Measurements from ENCODE around the gene CGB3. TPM values are rescaled to one million over a fixed set of nuclear protein-coding genes. Genes with fewer than 3 reads are reported as not detected.

CGB3 gene
- total RNA-seq, 4 donors from 2014 or later = not detected

DNA sequence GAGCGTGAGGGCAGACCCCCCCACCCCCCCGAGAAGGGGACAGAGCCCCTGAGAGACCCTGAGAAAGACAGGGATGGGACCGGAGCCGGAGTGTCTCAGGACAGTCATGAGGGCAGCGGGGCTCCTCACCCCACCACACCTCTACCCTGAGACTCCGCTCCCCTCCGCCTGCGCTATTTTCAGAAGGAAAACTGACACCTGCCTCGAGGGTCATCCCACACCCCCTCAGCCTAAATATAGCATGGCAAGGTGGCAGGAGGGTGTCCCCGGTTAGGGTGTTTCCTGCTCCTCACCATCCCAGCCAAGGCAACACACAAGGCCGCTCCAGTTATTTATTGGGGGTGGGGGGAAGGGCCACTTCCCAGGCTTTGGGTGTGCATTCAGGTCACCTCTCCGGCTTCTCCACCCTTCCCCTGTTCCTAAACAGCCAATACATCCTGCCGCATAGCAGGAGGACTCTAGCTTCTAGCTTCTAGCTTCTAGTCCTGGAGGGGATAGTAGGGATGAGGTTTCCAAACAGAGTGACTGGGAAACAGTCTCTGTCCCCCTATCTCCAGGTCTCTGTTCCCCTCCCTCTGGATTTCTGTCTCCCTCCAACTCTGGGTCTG, 41.9 kb upstream of the CGB3 start:
- WGBS, 2 donors = 44 to 53% methylated on average over 10 to 13 of the region's 13 CpGs
- peaks cover 0 to 11% (median 6%) of the 10 kb centered on the region in 4 donors for H3K4me1 ChIP-seq
- no peaks in the 10 kb centered on the region for H3K36me3 ChIP-seq
- H3K9me3 ChIP-seq = peaks cover 0 to 6% (median 0%) of the 10 kb centered on the region in 4 donors
- peaks cover 2 to 97% of the 10 kb centered on the region in 2 donors for H3K27me3 ChIP-seq
- H3K27ac ChIP-seq = no peak overlapping the region
- H3K4me3 ChIP-seq = no peak overlapping the region
- DNase-seq (ENCODE audit: low spot score in 2 of 2) = no peak
- TF ChIP-seq, protein P1, sequence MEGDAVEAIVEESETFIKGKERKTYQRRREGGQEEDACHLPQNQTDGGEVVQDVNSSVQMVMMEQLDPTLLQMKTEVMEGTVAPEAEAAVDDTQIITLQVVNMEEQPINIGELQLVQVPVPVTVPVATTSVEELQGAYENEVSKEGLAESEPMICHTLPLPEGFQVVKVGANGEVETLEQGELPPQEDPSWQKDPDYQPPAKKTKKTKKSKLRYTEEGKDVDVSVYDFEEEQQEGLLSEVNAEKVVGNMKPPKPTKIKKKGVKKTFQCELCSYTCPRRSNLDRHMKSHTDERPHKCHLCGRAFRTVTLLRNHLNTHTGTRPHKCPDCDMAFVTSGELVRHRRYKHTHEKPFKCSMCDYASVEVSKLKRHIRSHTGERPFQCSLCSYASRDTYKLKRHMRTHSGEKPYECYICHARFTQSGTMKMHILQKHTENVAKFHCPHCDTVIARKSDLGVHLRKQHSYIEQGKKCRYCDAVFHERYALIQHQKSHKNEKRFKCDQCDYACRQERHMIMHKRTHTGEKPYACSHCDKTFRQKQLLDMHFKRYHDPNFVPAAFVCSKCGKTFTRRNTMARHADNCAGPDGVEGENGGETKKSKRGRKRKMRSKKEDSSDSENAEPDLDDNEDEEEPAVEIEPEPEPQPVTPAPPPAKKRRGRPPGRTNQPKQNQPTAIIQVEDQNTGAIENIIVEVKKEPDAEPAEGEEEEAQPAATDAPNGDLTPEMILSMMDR (IDR thresholded peaks at IDR 0.05) = no peak
- TF ChIP-seq POLR2A (IDR thresholded peaks at IDR 0.05) = no peak
- no peak for TF ChIP-seq EP300 (IDR thresholded peaks at IDR 0.05)

DNA sequence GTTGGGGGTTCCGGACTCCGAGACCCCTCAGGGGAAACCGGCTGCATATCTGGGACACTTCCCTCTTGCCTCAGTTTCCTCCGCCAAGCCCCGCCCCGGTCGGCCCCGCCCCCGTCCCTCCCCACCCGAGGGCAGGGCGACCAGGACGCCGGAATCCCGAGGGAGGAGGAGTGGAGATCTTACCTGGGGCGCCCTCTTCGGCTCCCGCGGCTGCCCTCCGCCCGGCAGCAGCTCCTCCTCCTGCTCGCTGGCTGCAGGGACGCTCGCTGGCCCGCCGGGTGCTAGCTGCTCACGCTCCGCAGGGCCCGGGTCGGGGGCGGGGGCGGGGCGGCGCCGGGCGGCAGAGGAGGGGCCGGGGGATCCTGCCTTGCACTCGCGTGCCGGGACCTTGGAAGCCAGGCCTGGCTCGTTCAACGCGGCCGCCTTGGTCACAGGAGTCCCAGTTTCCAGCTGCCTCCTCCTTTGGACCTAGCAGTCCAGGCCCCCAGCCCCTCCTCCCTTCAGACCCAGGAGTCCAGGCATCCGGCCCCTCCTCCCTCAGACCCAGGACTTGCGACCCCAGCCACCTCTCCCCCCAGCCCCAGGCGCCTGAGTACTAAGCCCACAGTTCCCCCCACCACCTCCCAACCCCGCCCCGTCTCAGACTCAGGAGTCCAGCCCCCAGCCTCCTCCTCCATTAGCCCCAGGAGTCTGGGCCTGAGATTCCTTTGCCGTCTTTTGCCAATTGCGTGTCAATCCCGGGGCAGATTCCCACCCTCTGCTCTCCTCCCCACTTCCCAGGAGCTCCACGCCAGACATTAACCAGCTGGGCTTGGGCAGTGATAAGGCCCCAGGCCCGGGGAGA, 40.9 kb upstream of the CGB3 start, which contains the start of gene NTF4:
TSS of gene NTF4 (minus strand) at position 51 of the 844 bp plus-strand sequence. CDS start 2,821 bp downstream, outside the sequence.
- Histone ChIP-seq H3K9me3 (no peaks in the 10 kb centered on the region), H3K36me3 (no peaks in the 10 kb centered on the region), H3K4me3 (peak within 1 kb of the TSS in 1 of 4 donors; percentile 11), H3K27me3 (peaks cover 2 to 91% of the 10 kb centered on the region in 2 donors), H3K4me1 (peaks cover 0 to 11% (median 6%) of the 10 kb centered on the region in 4 donors), H3K27ac (no peak within 1 kb of the TSS)
- WGBS, 2 donors = 8 to 9% methylated on average over 18 to 23 of the region's 53 CpGs
- DNase-seq (ENCODE audit: low spot score in 2 of 2) = no peak
- no peak for TF ChIP-seq EP300 (IDR thresholded peaks at IDR 0.05)
- TF ChIP-seq, protein P1 (IDR thresholded peaks at IDR 0.05) = no peak
- TF ChIP-seq POLR2A (IDR thresholded peaks at IDR 0.05) = no peak

DNA sequence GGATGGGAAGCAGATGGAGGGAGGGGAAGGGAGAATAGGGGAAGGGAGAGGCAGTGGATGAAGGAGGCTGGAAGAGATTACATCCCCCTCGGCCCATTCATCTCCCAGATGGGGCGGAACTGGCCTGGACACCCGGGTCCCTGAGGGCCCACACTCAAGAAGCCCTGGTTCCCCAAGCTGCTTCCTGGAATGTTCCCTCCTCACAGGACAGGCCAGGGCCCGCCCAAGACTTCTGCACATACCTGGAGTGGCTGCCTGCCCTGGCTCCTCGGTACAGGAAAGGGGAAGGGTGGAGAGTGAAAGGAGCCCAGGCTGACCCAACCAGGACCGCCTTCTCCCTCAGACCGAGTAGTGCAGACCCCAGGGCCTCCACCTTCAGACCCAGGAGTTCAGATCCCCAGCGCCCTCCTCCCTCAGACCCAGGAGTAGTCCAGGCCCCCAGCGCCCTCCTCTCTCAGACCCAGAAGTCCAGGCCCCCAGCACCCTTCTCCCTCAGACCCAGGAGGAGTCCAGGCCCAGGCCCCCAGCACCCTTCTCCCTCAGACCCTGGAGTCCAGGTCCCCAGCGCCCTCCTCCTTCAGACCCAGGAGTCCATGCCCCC, 40.0 kb upstream of the CGB3 start:
- DNase-seq (ENCODE audit: low spot score in 2 of 2) = no peak
- no peak for TF ChIP-seq EP300 (IDR thresholded peaks at IDR 0.05)
- TF ChIP-seq POLR2A (IDR thresholded peaks at IDR 0.05) = no peak
- TF ChIP-seq, protein P1 (IDR thresholded peaks at IDR 0.05) = no peak
- Histone ChIP-seq H3K4me3 (no peak overlapping the region), H3K27ac (no peak overlapping the region), H3K36me3 (no peaks in the 10 kb centered on the region), H3K27me3 (peaks cover 2 to 89% of the 10 kb centered on the region in 2 donors), H3K9me3 (no peaks in the 10 kb centered on the region), H3K4me1 (peaks cover 0 to 11% (median 6%) of the 10 kb centered on the region in 4 donors)
- 49 to 69% methylated on average over 9 to 10 of the region's 10 CpGs for WGBS, 2 donors

DNA sequence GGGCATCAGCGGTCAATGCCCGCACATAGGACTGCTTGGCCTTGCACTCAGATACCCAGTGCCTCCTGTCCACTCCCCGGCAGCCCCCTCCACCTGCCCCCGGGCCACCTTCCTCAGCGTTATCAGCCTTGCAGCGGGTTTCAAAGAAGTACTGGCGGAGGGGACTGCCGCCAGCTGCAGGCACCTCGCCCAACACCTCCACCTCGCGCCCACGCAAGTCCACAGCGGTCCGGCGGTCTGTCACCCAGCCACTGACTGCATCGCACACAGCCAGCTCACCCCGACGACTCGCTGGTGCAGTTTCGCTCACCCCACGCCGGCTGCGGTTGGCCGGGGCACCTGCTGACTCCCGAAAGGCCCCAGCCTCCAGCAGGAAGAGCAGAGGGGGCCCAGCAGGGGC, 37.3 kb upstream of the CGB3 start:
- Histone ChIP-seq H3K4me3 (no peak overlapping the region), H3K36me3 (no peaks in the 10 kb centered on the region), H3K27ac (no peak overlapping the region), H3K4me1 (peaks cover 0 to 30% (median 19%) of the 10 kb centered on the region in 4 donors), H3K27me3 (peaks cover 2 to 90% of the 10 kb centered on the region in 2 donors), H3K9me3 (no peaks in the 10 kb centered on the region)
- TF ChIP-seq POLR2A (IDR thresholded peaks at IDR 0.05) = no peak
- no peak for TF ChIP-seq EP300 (IDR thresholded peaks at IDR 0.05)
- TF ChIP-seq, protein P1 (IDR thresholded peaks at IDR 0.05) = no peak
- WGBS, 2 donors = 73 to 75% methylated on average over 23 to 25 of the region's 25 CpGs
- DNase-seq (ENCODE audit: low spot score in 2 of 2) = no peak

Measured in tibial nerve (tissue), 4 donors.